C4-2B (cell line): ENCODE measurements around the gene MEAF6.

Experiments
- H3K27ac ChIP-seq: fragments of 450-650 bp; 2 replicates; pipeline ENCODE4 v1.5.1; 2017
- ZFX ChIP-seq: fragments of 450-650 bp; IDR thresholded peaks from 2 replicates; pipeline ENCODE4 v1.6.1; 2017
- TF ChIP-seq, protein P1 (sequence below): fragments of 450-650 bp; conservative IDR thresholded peaks from 2 replicates; pipeline ENCODE4 v1.5.1; 2017; ENCODE audit warnings: mild to moderate bottlenecking

The MEAF6 gene

DNA sequence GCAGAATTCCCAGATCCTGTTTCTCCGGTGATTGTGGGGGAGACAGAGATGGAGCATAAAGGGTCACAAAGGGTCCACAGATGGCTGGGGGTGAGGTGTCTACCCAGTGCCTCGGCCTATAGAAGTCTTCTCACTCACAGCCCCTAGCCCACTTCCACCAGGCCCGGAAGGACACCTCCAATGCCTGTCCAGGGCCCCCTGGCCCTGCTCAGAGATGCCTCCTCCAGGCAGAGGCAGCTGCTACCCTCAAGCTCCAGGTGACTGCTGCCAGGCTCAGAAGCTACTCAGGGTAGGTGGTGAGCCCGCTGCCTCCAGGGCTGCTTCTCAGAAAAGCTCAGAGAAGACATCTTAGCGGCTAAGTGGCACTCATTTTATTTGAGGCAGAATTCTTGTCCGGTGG is 62.1 kb downstream of the MEAF6 start:
- TF ChIP-seq ZFX: no peak
- TF ChIP-seq, protein P1, sequence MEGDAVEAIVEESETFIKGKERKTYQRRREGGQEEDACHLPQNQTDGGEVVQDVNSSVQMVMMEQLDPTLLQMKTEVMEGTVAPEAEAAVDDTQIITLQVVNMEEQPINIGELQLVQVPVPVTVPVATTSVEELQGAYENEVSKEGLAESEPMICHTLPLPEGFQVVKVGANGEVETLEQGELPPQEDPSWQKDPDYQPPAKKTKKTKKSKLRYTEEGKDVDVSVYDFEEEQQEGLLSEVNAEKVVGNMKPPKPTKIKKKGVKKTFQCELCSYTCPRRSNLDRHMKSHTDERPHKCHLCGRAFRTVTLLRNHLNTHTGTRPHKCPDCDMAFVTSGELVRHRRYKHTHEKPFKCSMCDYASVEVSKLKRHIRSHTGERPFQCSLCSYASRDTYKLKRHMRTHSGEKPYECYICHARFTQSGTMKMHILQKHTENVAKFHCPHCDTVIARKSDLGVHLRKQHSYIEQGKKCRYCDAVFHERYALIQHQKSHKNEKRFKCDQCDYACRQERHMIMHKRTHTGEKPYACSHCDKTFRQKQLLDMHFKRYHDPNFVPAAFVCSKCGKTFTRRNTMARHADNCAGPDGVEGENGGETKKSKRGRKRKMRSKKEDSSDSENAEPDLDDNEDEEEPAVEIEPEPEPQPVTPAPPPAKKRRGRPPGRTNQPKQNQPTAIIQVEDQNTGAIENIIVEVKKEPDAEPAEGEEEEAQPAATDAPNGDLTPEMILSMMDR: no peak
- no peak overlapping the region for H3K27ac ChIP-seq

GRCh38 chr1:37449936-37450335 is 64.6 kb downstream of the MEAF6 start:
- no peak for TF ChIP-seq ZFX
- TF ChIP-seq, protein P1: no peak
- H3K27ac ChIP-seq: peak overlapping the region; percentile 60

GRCh38 chr1:37448691-37449417 is 65.7 kb downstream of the MEAF6 start:
- TF ChIP-seq ZFX: no peak
- TF ChIP-seq, protein P1: no peak
- peak overlapping the region; percentile 60; the same call in 1 of the 2 replicates for H3K27ac ChIP-seq

GRCh38 chr1:37448185-37448584 is 66.4 kb downstream of the MEAF6 start:
- no peak overlapping the region for H3K27ac ChIP-seq
- TF ChIP-seq, protein P1: no peak; the same call in 1 of the 2 replicates
- TF ChIP-seq ZFX: no peak

- no peak for TF ChIP-seq ZFX
- TF ChIP-seq, protein P1: no peak
- H3K27ac ChIP-seq: no peak overlapping the region
Observed at GRCh38 chr1:37446874-37447273, 67.7 kb downstream of the MEAF6 start.

DNA sequence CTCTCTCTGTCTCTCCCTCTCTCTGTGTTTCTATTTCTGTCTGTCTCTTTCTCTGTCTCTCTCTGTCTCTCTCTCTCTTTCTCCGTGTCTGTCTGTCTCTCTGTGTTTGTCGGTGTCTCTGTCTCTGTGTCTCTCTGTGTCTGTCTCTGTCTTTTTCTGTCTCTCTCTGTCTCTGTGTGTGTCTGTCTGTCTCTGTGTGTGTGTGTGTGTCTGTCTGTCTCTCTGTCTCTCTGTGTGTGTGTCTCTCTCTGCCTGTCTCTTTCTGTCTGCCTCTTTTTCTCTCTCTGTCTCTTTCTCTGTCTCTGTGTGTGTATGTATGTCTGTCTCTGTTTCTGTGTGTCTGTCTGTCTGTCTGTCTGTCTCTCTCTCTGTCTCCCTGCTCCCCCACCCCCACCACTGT is 71.9 kb downstream of the MEAF6 start:
- TF ChIP-seq ZFX: no peak
- TF ChIP-seq, protein P1: no peak
- no peak overlapping the region for H3K27ac ChIP-seq
